ENCODE results near the gene NHERF1. TPM values are rescaled to one million over a fixed set of nuclear protein-coding genes. Genes with fewer than 3 reads are reported as not detected.
A peak's percentile ranks its signal among the peaks of the same experiment; 100 is the strongest.

NHERF1 gene
- total and polyA plus RNA-seq, 2 of the 13 experiments (the other 11 are each of a cell fraction or from before 2014, with no cell fraction given), result 169 to 269 TPM

DNA sequence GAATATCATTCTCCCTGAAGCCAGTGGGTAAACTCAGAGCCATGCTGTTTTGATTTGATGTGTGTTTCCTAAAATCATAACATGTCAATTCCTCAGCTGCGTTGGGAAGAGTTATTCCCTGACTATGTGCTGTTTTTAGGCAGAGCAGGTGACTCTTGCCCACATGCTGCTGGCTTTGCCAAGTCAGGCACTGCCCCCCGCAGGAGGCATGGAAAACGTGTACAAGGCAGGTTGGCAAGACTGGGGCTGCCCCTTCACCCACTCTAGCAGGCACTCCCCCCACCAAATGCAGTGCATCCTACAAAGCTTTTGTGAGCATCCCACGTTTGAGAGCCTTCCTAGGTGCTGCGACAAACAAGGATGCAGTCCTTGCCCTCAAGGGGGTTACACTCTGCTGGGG, 66.0 kb downstream of the NHERF1 start:
- peaks cover 0 to 4% of the 10 kb centered on the region in 2 experiments; a peak in 2 of 5 replicates for H3K36me3 ChIP-seq (replicated peaks in 1 of 2; ENCODE audit: control insufficient read depth in 1 of 2, insufficient read depth in 2 of 2, low read length in 2 of 2)
- ChIA-PET CTCF (ENCODE audit: low intra/inter-chr PET ratio, low total read pairs) (interaction anchor here (2.5 kb wide), 1 partner anchor 23 kb away, joined by 7 read pairs; no protein-coding TSS in a partner anchor), POLR2A (no interaction called here)
- no peak for FAIRE-seq
- no peaks in the 10 kb centered on the region for H4K20me1 ChIP-seq (ENCODE audit: insufficient read depth, low read length)
- H2AFZ ChIP-seq (ENCODE audit: low read length), result no peak overlapping the region
- H3K27me3 ChIP-seq (ENCODE audit: control insufficient read depth in 1 of 2, insufficient read depth in 2 of 2, low read length in 2 of 2), result no peaks in the 10 kb centered on the region
- H3K27ac ChIP-seq (ENCODE audit: extremely low read length, insufficient read depth, low read length), result no peak overlapping the region
- H3K9me3 ChIP-seq (ENCODE audit: low read length), result no peaks in the 10 kb centered on the region
- TF ChIP-seq RFXANK (CRISPR knock-in tag; IDR thresholded peaks at IDR 0.05) (no peak), KLF9 (CRISPR knock-in tag; IDR thresholded peaks at IDR 0.05; ENCODE audit: low read depth) (no peak), NKX3-1 (CRISPR knock-in tag; IDR thresholded peaks at IDR 0.05) (no peak), ZC3H4 (CRISPR knock-in tag; IDR thresholded peaks at IDR 0.05; ENCODE audit: borderline replicate concordance) (no peak), ZMYM4 (CRISPR knock-in tag; IDR thresholded peaks at IDR 0.05) (no peak), STAG1 (CRISPR knock-in tag; IDR thresholded peaks at IDR 0.05) (peak; percentile 41), ATF3 (CRISPR knock-in tag; IDR thresholded peaks at IDR 0.05) (no peak), CTCF (CRISPR knock-in tag; IDR thresholded peaks at IDR 0.05) (peak; percentile 51), AHDC1 (CRISPR knock-in tag; IDR thresholded peaks at IDR 0.05; ENCODE audit: borderline replicate concordance) (no peak), PLRG1 (conservative IDR thresholded peaks at IDR 0.05) (no peak), HNRNPL (IDR thresholded peaks at IDR 0.05; ENCODE audit: low read depth, low read length) (0 out of 2 replicates have a peak, but pooled peaks have one; percentile 30), ZNF282 (IDR thresholded peaks at IDR 0.05; ENCODE audit: partially characterized antibody) (no peak), HCFC1 (IDR thresholded peaks at IDR 0.05; ENCODE audit: low read depth, low read length) (no peak)
- in situ Hi-C loops (cut with HindIII; ENCODE audit: extremely low pct_ligation_motif_present, low pct_unique_long_range_greater_than_20kb) (no loop called here), intact Hi-C loops (cut with micrococcal nuclease; ENCODE audit: unreplicated experiment) (no loop called here)
- H3K4me3 ChIP-seq (replicated peaks in 1 of 3; ENCODE audit: insufficient read depth in 1 of 3, low read depth in 2 of 3, low read length in 3 of 3), result no peak overlapping the region
- H3K4me2 ChIP-seq (ENCODE audit: low read depth, low read length), result no peak overlapping the region
- ATAC-seq, result no peak
- no TSS peak for BruUV-seq (replicated peaks)
- H3K9ac ChIP-seq (ENCODE audit: insufficient read depth, low read depth, low read length), result no peak overlapping the region
- WGBS (ENCODE audit: low lambda C conversion rate), result 80% methylated on average over 4 of the region's 5 CpGs
- H3K79me2 ChIP-seq (ENCODE audit: insufficient read depth, low read length), result no peaks in the 10 kb centered on the region
- DNase-seq (ENCODE audit: low spot score), result no peak
- no peaks in the 10 kb centered on the region for H3K4me1 ChIP-seq (ENCODE audit: insufficient read depth, low read length)
